A673 (cell line): Measurements from ENCODE around the gene UGT2B28. TPM values are rescaled to one million over a fixed set of nuclear protein-coding genes. Genes with fewer than 3 reads are reported as not detected.
"Not testable (repeated sequence)": the region's sequence is repeated elsewhere in the genome, so short reads cannot be mapped to it uniquely, and the experiment has no call there.

Experiments used
- Bru-seq: library from RNA; stranded (reverse); fragments of 400-500 nt; gene quantifications from one replicate; lab custom pipeline; 2021; lab: Mats Ljungman, UMichigan
- BruChase-seq, 2 experiments: library from RNA; stranded (reverse); fragments of 400-500 nt; gene quantifications; one replicate each; lab custom pipeline; 2021; lab: Mats Ljungman, UMichigan
- BruUV-seq: library from RNA; stranded (reverse); fragments of 400-500 nt; replicated peaks from 2 replicates; lab custom pipeline; 2021; lab: Mats Ljungman, UMichigan
- CTCF ChIA-PET: fragments of 300-600 bp; sonication (Branson Sonifier 250); formaldehyde crosslinking; loops from one replicate; lab custom pipeline; 2022; ENCODE audit warnings: antibody characterized with exemption; lab: Charles Lee
- POLR2A ChIA-PET: fragments of 300-600 bp; sonication (Branson Sonifier 250); formaldehyde crosslinking; loops from one replicate; lab custom pipeline; 2022; ENCODE audit warnings: antibody characterized with exemption; ENCODE audit not compliant: low non-redundant PET; lab: Charles Lee
- DNase-seq: peaks from one replicate; pipeline ENCODE4 v3.0.0-alpha.2; 2015; ENCODE audit warnings: low spot score
- H3K27ac ChIP-seq: fragments of 200-600 bp; sonication (generic); 2 replicates; pipeline ENCODE4 v1.5.1; 2016; ENCODE audit warnings: mixed run types, low read depth, mild to moderate bottlenecking, mixed read lengths, antibody characterized with exemption, low read length; ENCODE audit not compliant: poor library complexity, severe bottlenecking
- H3K27me3 ChIP-seq: fragments of 200-600 bp; sonication (generic); replicated peaks from 2 replicates; pipeline ENCODE4 v1.6.1; 2017; ENCODE audit warnings: mixed run types, low read depth, mild to moderate bottlenecking, mixed read lengths, antibody characterized with exemption, low read length; ENCODE audit not compliant: insufficient read depth, poor library complexity
- H3K36me3 ChIP-seq: fragments of 200-600 bp; sonication (generic); 2 replicates; pipeline ENCODE4 v1.6.1; 2016; ENCODE audit warnings: mixed run types, mild to moderate bottlenecking, mixed read lengths, antibody characterized with exemption, low read length; ENCODE audit not compliant: insufficient read depth, poor library complexity, severe bottlenecking
- H3K4me1 ChIP-seq: fragments of 200-600 bp; sonication (generic); 2 replicates; pipeline ENCODE4 v1.6.1; 2017; ENCODE audit warnings: mixed run types, mild to moderate bottlenecking, mixed read lengths, antibody characterized with exemption, low read length; ENCODE audit not compliant: insufficient read depth, poor library complexity, severe bottlenecking
- H3K4me3 ChIP-seq: fragments of 200-600 bp; sonication (generic); 2 replicates; pipeline ENCODE4 v1.5.1; 2016; ENCODE audit warnings: low read depth, mixed run types, mild to moderate bottlenecking, mixed read lengths, low read length; ENCODE audit not compliant: poor library complexity, severe bottlenecking
- H3K9me3 ChIP-seq: fragments of 200-600 bp; sonication (generic); 2 replicates; pipeline ENCODE4 v1.6.1; 2016; ENCODE audit warnings: mixed run types, low read depth, mild to moderate bottlenecking, mixed read lengths, antibody characterized with exemption, low read length; ENCODE audit not compliant: poor library complexity, severe bottlenecking
- EZH2 ChIP-seq: fragments of 200-600 bp; sonication (generic); IDR thresholded peaks from 2 replicates; pipeline ENCODE4 v1.6.1; 2017; ENCODE audit warnings: borderline replicate concordance, low read depth, mild to moderate bottlenecking, mixed read lengths, antibody characterized with exemption, low read length; ENCODE audit not compliant: poor library complexity, severe bottlenecking
- intact Hi-C: fragments of 100-400 bp; cut with micrococcal nuclease; formaldehyde crosslinking; loops from one replicate; pipeline ENCODE4 v1.10.0; 2022; ENCODE audit not compliant: unreplicated experiment
- long read RNA-seq: library from polyadenylated mRNA; stranded (forward); transcript quantifications from one replicate; pipeline ENCODE4 v2.0.0, GENCODE V29; 2022
- total RNA-seq: library from RNA; stranded (reverse); gene quantifications from 2 replicates; pipeline ENCODE4 v1.2.3, GENCODE V29; 2021
- TF ChIP-seq, protein P1 (sequence below): fragments of 300-800, 200-600 bp; sonication (generic); conservative IDR thresholded peaks from 2 replicates; pipeline ENCODE4 v1.5.1; 2017; ENCODE audit warnings: low read depth, mild to moderate bottlenecking, antibody characterized with exemption, low read length, moderate library complexity, mixed read lengths

UGT2B28 gene
- total RNA-seq (not detected in 2 replicates), Bru-seq, nascent RNA (not detected), BruChase-seq, experiment 1, labeled RNA remaining after a 2-hour chase (not detected), BruChase-seq, experiment 2, labeled RNA remaining after a 6-hour chase (not detected)
- long read RNA-seq: 0 reads

DNA sequence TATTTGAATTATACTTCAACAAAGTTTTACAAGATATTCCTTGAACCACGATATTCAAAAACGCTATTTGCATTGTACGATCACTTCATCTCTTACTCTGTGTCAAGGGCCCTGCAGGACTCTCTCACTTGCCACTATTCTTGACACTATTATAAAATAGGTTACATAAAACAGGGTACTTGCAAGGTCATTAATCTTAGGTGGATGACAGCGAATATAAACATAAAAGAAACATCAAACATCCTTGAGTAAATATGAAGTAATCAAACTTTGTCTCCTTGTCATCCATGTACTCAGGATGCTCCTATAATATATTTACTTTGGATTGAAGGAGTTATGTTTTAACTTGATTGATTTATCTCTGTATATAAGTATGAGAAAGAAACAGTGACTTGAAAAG, at the start of gene UGT2B28:
Gene UGT2B28, plus strand, starts transcription at position 395 of the 400 bp plus-strand sequence. CDS start 26 bp downstream, outside the sequence.
- H3K36me3 ChIP-seq, intact Hi-C loops, H3K27me3 ChIP-seq, POLR2A ChIA-PET, BruUV-seq, H3K9me3 ChIP-seq, H3K4me3 ChIP-seq, H3K27ac ChIP-seq, DNase-seq, H3K4me1 ChIP-seq, CTCF ChIA-PET: not testable (repeated sequence)

GRCh38 chr4:69239092-69239491, 41.2 kb upstream of the UGT2B28 start:
- no peak for TF ChIP-seq EZH2
- TF ChIP-seq, protein P1, sequence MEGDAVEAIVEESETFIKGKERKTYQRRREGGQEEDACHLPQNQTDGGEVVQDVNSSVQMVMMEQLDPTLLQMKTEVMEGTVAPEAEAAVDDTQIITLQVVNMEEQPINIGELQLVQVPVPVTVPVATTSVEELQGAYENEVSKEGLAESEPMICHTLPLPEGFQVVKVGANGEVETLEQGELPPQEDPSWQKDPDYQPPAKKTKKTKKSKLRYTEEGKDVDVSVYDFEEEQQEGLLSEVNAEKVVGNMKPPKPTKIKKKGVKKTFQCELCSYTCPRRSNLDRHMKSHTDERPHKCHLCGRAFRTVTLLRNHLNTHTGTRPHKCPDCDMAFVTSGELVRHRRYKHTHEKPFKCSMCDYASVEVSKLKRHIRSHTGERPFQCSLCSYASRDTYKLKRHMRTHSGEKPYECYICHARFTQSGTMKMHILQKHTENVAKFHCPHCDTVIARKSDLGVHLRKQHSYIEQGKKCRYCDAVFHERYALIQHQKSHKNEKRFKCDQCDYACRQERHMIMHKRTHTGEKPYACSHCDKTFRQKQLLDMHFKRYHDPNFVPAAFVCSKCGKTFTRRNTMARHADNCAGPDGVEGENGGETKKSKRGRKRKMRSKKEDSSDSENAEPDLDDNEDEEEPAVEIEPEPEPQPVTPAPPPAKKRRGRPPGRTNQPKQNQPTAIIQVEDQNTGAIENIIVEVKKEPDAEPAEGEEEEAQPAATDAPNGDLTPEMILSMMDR: no peak
- POLR2A ChIA-PET: no interaction called here

DNA sequence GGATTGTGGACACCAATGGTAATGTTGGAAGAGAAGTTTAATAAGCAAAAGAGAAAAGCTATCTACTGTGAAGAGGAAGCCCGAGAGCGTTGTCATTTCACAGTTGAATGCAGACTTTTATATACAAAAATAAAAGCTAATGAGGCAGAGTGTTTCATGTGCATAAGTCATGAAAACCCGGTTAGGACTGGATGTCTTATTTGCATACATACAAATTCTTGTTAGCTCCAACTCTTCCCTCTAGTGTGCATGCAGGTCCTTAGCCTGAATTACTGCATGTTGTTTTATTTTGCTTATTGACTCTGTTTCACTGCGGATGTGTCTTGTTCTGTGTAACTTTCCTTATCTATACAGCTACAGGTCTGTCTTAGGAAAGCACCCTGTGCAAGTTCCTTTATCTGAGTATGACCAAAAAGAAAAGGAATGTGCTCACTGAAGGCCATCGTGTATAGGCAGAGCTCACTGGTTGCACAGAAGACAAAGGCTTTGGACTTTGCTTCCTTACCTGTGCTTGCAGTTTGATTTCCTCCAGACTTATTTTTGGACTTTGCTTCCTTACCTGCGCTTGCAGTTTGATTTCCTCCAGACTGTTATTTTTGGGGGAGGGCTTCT, 40.6 kb upstream of the UGT2B28 start:
- no peak for TF ChIP-seq EZH2
- TF ChIP-seq, protein P1: no peak
- no peaks in the 10 kb centered on the region for H3K27me3 ChIP-seq
- DNase-seq: no peak
- CTCF ChIA-PET: no interaction called here
- no TSS peak for BruUV-seq
- H3K27ac ChIP-seq: no peak overlapping the region
- H3K36me3 ChIP-seq: no peaks in the 10 kb centered on the region
- no peaks in the 10 kb centered on the region for H3K9me3 ChIP-seq
- POLR2A ChIA-PET: no interaction called here
- intact Hi-C loops: no loop called here
- no peak overlapping the region for H3K4me3 ChIP-seq
- H3K4me1 ChIP-seq: no peaks in the 10 kb centered on the region

More at GRCh38 chr4:69239092-69239491, 41.2 kb upstream of the UGT2B28 start:
- no peak overlapping the region for H3K4me3 ChIP-seq
- CTCF ChIA-PET: no interaction called here
- H3K4me1 ChIP-seq: no peaks in the 10 kb centered on the region
- no peaks in the 10 kb centered on the region for H3K9me3 ChIP-seq
- no peak overlapping the region for H3K27ac ChIP-seq
- DNase-seq: no peak
- intact Hi-C loops: no loop called here
- no peaks in the 10 kb centered on the region for H3K36me3 ChIP-seq
- H3K27me3 ChIP-seq: no peaks in the 10 kb centered on the region
- no TSS peak for BruUV-seq

DNA sequence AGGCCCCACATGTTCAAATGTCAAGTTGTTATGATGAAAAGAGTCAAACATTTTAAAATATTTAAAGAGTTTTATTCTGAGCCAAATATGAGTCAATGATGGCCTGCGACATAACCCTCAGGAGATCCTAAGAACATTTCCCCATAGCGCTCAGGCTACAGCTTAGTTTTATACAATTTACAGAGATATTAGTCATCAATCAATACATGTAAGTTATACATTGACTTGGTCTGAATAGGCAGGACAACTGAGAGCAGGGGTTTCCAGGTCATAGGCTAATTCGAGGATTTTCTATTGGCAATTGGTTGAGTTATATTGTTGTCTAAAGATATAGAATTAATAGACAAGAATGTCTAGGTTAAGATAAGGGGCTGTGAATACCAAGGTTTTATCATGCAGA, 39.5 kb upstream of the UGT2B28 start:
- H3K36me3 ChIP-seq, BruUV-seq, H3K4me3 ChIP-seq, H3K27ac ChIP-seq, H3K9me3 ChIP-seq, POLR2A ChIA-PET, CTCF ChIA-PET, DNase-seq, H3K4me1 ChIP-seq, intact Hi-C loops, H3K27me3 ChIP-seq: not testable (repeated sequence)

GRCh38 chr4:69241746-69242145, 38.5 kb upstream of the UGT2B28 start:
- POLR2A ChIA-PET, CTCF ChIA-PET, H3K36me3 ChIP-seq, intact Hi-C loops, H3K4me3 ChIP-seq, H3K27ac ChIP-seq, H3K9me3 ChIP-seq, H3K27me3 ChIP-seq, H3K4me1 ChIP-seq, BruUV-seq, DNase-seq: not testable (repeated sequence)
